Stimulated activated CD8-positive, alpha-beta memory T cell treated with anti-CD3 and anti-CD28 coated beads, Interleukin-12 subunit alpha, Interleukin-12 subunit beta, amount 100 ng/mL, for 24 hours (primary cell): Measurements from ENCODE around the gene TTC4.

Experiments used
- DNase-seq: peaks from one replicate; pipeline ENCODE4 v3.0.0-alpha.2; 2020; ENCODE audit errors: extremely low read depth

Gene TTC4, protein sequence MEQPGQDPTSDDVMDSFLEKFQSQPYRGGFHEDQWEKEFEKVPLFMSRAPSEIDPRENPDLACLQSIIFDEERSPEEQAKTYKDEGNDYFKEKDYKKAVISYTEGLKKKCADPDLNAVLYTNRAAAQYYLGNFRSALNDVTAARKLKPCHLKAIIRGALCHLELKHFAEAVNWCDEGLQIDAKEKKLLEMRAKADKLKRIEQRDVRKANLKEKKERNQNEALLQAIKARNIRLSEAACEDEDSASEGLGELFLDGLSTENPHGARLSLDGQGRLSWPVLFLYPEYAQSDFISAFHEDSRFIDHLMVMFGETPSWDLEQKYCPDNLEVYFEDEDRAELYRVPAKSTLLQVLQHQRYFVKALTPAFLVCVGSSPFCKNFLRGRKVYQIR

GRCh38 chr1:54715493-54716298 lies at the start of gene TTC4:
TSS of gene TTC4 (plus strand) at chr1:54715861. CDS start at chr1:54715909, 48 bp downstream.
- DNase-seq, result peak; percentile 66

DNA sequence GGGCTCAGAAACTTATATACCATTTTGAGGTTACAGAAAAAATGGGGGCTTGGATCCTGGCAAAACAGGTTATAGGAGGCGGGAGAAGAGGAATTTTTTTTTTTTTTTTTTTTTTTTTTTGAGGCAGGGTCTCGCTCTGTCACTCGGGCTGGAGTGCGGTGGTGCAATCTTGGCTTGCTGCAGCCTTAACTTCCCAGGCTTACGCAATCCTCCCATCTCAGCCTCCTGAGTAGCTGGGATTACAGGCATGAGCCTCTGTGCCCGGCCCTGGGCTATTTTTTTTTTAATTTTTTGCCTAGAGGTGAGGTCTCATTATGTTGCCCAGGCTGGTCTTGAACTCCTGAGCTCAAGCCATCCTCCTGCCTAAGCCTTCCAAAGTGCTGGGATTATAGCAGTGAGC lies 49.3 kb upstream of the TTC4 start:
- DNase-seq, result no peak

DNA sequence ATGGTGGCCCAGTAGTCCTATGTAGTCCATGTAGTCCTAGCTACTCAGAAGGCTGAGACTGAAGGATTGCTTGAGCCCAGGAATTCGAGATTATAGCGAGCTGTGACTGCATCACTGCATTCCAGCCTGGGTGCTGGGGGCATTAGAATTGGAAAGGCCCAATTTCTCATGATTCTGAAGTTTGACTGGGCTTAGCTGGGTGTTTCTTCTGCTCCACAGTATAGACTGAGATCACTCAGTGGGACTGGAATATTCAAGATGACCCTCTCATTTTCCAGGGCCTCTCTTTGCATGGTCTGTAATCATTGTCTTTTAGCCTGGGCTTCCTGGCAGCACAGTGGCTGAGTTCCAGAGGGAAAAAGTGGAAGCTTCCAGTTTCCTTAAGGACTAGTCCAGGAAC lies 47.9 kb upstream of the TTC4 start:
- no peak for DNase-seq

GRCh38 chr1:54668567-54668966 lies 47.1 kb upstream of the TTC4 start:
- DNase-seq, result no peak

GRCh38 chr1:54671985-54672608 lies 43.6 kb upstream of the TTC4 start:
- peak; percentile 15 for DNase-seq

DNA sequence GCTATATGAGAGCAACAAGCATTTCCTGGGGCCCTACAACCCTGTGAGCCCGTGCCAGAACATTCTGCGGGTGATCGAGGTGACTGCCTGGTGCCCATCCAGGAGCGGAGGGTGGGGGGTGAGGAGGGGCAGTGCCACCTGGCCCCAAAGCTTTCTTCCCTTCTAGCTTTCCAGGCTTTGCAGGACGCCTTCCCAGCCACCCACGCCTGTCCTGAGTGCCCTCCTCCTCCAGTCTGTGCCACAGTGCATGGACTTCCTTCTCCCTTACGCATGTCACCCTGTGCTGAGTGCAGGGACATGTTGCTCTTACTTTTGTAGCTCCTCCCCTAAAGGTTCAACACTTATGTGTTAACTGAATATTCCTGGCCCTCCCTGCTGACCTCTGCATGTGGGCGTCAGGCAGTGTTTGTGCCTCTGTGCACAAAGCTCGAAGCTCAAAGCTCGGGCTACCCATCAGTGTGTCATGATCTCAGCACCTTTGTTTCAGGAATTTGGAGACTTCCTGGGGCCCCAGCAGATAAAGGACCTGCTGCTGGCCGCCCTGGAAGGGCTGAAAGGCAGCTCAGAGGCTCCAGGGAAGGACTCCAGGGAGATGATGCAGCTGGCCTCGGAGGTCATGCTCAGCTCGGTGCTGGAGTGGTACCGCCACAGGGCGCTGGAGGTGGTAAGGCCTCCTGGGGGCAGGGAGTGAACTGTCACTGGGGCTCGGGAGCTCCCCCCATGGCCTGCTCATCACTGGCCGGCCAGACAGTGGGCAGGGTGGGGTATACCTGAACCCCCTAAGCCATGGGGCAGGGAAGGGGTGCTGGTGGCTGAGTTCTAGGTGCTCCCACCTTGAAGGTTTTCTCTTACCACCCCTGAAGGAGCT lies 36.7 kb upstream of the TTC4 start:
- DNase-seq, result no peak

DNA sequence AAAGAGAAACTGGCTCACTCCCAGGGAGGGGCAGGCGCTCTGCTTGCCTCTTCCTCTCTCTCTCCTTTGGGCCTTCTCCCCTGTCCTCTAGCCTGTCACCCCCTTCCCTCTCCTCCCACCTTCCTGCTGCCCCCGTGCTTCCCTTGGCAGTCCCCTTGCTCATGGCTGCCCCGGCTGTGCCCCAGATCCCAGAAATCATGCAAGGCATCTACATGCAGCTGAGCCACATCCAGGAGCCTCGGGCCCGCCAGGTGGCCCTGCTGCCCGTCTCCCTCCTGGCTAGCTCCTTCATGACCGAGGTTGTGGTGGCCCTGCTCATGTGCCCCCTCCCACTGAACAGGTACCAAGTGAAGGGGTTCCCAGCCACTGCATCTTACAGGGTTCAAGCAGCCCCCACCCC lies 36.0 kb upstream of the TTC4 start:
- DNase-seq, result no peak

DNA sequence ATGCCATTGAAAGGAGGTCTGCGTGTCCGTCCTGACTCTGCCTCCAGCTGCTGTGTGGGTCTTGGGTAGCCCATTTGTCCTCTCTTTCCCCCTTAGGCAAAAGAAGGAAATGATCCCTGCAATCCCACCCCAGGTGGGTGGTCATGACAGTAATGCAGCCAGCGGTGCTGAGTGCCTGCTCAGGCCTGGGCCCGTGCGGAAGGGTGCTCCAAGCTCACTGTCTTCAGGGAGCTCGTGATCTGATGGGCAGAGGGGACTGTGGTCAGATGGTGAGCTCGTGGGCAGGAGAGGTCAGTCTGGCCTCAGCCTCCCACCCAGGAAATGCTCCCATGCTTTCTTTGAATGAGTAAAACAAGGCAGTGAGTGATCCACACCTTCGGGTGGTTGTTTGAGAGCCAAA lies 35.3 kb upstream of the TTC4 start:
- DNase-seq, result no peak

DNA sequence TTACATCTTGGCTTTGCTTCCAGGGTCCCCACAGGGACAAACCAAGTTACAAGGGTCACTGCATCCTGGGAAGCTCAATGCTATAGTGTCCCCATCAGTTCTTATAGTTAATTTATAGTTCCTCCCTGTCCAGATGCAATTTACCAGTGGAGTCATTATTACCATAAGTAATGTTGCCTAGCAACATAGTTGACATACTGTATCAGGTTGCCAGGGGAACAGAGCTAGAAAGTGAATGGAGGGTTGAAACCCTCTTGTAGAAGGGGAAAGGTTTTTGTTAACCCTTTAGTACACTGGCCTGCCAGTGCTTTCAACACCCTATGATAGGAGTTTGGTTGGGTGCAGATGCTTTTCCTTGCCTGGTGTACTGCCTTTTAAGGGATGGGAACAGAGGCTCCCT lies 34.3 kb upstream of the TTC4 start:
- DNase-seq, result no peak

DNA sequence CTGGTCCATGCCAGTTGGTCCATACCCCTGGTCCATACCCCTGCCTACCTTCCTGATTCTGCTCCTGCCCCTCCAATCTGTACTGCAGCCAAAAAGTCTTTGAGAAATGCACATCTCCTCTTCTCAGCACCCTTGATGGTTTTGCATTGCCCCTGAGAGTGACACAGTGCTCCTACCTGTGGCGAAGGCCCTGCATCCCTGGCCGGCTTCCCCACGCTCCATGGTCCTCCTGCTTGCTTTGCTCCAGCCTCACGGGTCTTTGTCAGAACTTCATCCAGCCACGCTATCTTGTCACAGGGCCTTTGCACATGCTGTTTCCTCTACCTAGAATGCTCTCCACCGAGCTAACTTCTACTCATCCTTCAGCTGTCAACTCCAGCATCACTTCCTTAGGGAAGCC lies 32.2 kb upstream of the TTC4 start:
- no peak for DNase-seq

GRCh38 chr1:54685335-54685905 lies 30.2 kb upstream of the TTC4 start:
- no peak for DNase-seq

DNA sequence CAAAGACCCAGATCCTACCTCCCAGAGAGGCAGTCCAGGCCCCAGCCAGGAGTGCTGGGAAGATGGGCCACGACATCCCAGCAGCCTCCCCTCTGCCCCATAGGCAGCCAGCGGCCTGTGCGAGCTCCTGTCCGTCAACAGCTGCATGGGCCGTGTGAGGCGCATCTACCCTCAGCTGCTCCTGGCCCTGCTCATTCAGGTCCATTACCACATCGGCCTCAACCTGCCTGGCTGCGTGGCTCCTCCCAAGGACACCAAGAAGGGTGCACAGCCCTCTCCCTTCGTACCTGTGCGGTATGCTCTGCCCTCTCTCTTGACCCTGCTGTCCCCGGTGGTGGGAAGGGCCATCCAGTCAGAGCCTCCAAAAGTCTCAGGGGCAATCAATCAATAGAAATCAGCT lies 29.5 kb upstream of the TTC4 start:
- DNase-seq, result no peak

DNA sequence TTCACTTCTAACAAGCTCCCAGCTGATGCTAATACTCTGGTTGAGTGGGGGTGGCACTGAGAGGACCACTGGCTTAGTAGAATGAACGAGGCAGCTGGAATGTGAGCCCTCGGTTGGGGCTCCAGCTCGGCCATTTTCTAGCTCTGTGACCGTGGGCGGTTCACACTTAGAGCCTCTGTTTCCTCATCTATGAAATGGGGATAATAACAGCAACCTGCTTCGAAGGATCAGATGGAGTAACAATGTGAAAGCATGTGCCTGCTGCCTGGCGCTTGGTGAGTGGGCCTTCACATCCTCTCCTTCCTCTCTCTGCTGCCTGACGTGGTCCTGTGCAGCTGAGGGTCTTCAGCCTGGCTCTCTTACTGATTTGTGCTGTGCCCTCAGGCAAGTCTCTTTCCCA lies 20.9 kb upstream of the TTC4 start:
- DNase-seq, result no peak

- no peak for DNase-seq
Observed at GRCh38 chr1:54695221-54695620, 20.4 kb upstream of the TTC4 start.

DNA sequence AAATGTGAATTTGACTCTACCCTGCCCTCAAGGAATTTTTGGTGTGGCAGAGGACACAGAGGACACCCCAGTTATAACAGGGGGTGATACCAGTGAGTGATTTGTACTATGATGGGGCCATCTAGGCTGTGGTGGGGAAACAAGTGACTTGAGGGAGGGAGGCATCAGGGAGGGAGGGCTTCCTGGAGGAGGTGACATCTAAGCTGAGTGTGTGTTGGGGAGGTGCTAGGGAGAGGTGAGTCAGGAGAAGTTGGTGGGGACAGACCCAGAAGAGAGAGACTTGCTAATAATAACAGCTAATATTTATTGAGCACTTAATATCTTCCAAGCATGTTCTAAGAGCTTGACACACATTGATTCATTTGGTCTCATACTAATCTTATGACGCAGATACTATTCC lies 19.9 kb upstream of the TTC4 start:
- DNase-seq, result no peak

DNA sequence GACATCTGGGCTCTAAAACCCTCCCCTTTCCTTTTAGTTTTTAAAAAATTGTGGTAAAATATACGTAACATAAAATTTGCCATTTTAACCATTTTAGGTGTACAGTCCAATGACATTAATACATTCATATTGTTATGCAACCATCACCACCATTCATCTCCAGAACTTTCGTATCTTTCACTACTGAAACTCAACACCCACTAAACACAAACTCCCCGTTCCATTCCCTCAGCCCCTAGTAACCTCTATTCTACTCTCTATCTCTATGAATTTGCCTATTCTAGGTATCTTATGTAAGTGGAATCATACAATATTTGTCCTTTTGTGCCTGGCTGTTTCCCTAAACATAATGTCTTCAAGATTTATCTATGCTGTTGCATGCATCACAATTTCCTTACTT lies 19.4 kb upstream of the TTC4 start:
- DNase-seq, result no peak

- DNase-seq, result no peak
Observed at GRCh38 chr1:54697896-54698295, 17.8 kb upstream of the TTC4 start.

DNA sequence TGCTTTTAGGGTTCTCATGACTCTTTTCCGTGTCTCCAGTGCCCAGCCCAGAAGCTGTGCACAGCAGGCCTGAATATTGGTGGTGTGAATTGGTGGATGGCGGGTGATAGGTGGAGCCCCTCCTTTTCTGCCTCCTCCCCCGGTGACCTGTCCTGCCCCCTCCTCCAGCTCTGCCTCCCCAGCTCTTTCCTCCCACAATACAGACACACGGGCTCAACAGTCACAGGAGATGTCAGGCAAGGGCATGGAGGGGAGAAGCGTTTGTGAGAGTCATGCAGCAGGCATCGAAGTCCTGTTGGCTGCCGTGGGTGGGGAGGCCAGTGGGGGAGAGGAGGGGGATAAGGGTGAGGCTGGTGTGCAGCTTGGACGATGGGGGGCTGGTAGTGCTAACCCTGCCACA lies 17.3 kb upstream of the TTC4 start:
- no peak for DNase-seq

DNA sequence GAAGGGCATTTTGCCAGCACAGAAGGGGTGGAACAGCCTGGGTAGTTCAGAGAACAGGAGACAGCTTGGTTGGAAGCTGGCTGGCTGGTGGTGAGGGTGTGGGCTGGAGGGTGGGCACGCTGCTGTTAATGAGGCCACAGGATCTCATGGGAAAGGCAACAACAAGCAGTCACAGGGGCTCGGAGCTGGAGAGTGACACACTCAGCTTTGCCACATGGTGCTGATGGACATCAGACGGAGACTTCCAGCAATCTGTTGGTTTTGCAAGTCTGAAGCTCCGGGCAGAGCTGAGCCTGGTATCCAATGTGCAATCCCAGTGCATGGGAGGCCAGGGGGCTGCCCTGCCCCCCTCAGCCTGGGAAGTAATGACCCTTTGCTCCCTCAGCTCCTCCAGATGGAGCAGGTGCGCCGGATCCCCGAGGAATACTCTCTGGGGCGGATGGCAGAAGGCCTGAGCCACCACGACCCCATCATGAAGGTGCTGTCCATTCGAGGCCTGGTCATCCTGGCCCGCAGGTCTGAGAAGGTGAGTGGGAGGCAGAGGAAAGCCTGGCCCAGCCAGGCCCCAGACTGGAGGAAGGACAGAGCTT lies 15.6 kb upstream of the TTC4 start:
- no peak for DNase-seq

DNA sequence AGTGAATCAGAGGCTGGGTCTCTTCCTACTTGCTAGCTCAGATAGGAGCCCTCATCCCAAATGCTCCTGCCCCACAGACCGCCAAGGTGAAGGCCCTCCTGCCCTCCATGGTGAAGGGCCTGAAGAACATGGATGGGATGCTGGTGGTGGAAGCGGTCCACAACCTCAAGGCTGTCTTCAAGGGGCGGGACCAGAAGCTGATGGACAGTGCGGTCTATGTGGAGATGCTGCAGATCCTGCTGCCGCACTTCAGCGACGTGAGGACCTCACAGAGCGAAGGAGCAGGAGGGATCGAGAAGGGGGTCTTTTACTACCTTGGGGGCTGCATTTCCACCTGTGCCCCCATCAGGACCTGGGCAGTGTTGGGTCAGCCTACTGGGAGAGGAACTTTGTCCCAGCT lies 14.6 kb upstream of the TTC4 start:
- no peak for DNase-seq

DNA sequence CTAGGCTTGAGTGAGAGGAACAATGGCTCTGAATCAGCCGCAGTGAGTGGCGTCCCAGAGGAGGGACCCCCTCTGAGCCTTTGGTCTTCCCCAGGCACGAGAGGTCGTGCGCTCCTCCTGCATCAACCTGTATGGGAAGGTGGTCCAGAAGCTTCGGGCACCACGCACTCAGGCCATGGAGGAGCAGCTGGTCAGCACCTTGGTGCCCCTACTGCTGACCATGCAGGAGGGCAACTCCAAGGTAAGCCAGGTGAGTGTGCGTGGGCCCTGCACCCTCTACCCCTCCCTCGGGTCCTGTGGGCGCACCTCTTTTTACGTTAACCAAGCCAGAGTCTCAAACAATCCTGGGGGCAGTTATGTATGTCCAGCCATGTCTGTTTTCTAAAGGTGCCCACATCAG lies 13.7 kb upstream of the TTC4 start:
- no peak for DNase-seq
